ENCODE data around the gene NNAT. TPM values are rescaled to one million over a fixed set of nuclear protein-coding genes. Genes with fewer than 3 reads are reported as not detected.

NNAT gene
- total and polyA plus RNA-seq, 2 experiments from 2014 or later, result 0.90 TPM; not detected in 1

- 96 to 100% methylated on average over 4 of the region's 4 CpGs for WGBS, 2 experiments (ENCODE audit: low coverage in 1 of 2, low lambda C conversion rate in 2 of 2, missing lambda C conversion rate in 2 of 2)
- no peaks in the 10 kb centered on the region for H3K27me3 ChIP-seq (replicated peaks; ENCODE audit: insufficient read depth)
- no peak overlapping the region for H3K27ac ChIP-seq
- H3K9ac ChIP-seq, result no peak overlapping the region
- H3K9me2 ChIP-seq (ENCODE audit: insufficient read depth), result no peaks in the 10 kb centered on the region
- H3K4me1 ChIP-seq (ENCODE audit: insufficient read depth), result peaks cover 29% of the 10 kb centered on the region
- H2AFZ ChIP-seq, result no peak overlapping the region
- in situ Hi-C loops (cut with MboI), result loop anchor here (10.0 kb wide), 1 partner anchor 121 kb away; no protein-coding TSS in a partner anchor
- H3K79me2 ChIP-seq (ENCODE audit: insufficient read depth), result peaks cover 90% of the 10 kb centered on the region
- no peaks in the 10 kb centered on the region for H3K9me3 ChIP-seq (ENCODE audit: low read depth)
- no peak overlapping the region for H3K4me2 ChIP-seq (ENCODE audit: unreplicated experiment)
- peaks cover 34% of the 10 kb centered on the region; the same call in 1 of the 2 replicates for H3K36me3 ChIP-seq (ENCODE audit: low read depth)
- peaks cover 19% of the 10 kb centered on the region; the same call in 1 of the 2 replicates for H4K20me1 ChIP-seq (ENCODE audit: insufficient read depth)
- DNase-seq, result no peak
- peaks cover 21% of the 10 kb centered on the region for H3F3A ChIP-seq (ENCODE audit: insufficient read depth)
- no peak overlapping the region for H3K4me3 ChIP-seq
- TF ChIP-seq EZH2 (IDR thresholded peaks at IDR 0.05; ENCODE audit: insufficient read depth, poor library complexity, severe bottlenecking) (no peak), EZH2phosphoT487 (IDR thresholded peaks at IDR 0.05; ENCODE audit: insufficient read depth, low read depth) (no peak)
These were observed 5.2 kb upstream of the NNAT start for GRCh38 chr20:37515876-37516275.

- Histone ChIP-seq H3K9me2 (ENCODE audit: insufficient read depth) (no peaks in the 10 kb centered on the region), H3K27ac (no peak overlapping the region), H3K4me1 (ENCODE audit: insufficient read depth) (peaks cover 19% of the 10 kb centered on the region), H3K4me2 (ENCODE audit: unreplicated experiment) (no peak overlapping the region), H3K9ac (no peak overlapping the region), H3K4me3 (no peak overlapping the region), H2AFZ (no peak overlapping the region), H3K79me2 (ENCODE audit: insufficient read depth) (peaks cover 96% of the 10 kb centered on the region), H4K20me1 (ENCODE audit: insufficient read depth) (peaks cover 15% of the 10 kb centered on the region; the same call in 1 of the 2 replicates), H3K27me3 (replicated peaks; ENCODE audit: insufficient read depth) (no peaks in the 10 kb centered on the region), H3F3A (ENCODE audit: insufficient read depth) (peaks cover 18% of the 10 kb centered on the region), H3K9me3 (ENCODE audit: low read depth) (no peaks in the 10 kb centered on the region), H3K36me3 (ENCODE audit: low read depth) (peaks cover 34% of the 10 kb centered on the region; the same call in 1 of the 2 replicates)
- no peak for TF ChIP-seq EZH2 (IDR thresholded peaks at IDR 0.05; ENCODE audit: insufficient read depth, poor library complexity, severe bottlenecking)
- TF ChIP-seq EZH2phosphoT487 (IDR thresholded peaks at IDR 0.05; ENCODE audit: insufficient read depth, low read depth), result no peak
- in situ Hi-C loops (cut with MboI), result loop anchor here (10.0 kb wide), 1 partner anchor 122 kb away; no protein-coding TSS in a partner anchor
- WGBS, 2 experiments (ENCODE audit: low coverage in 1 of 2, low lambda C conversion rate in 2 of 2, missing lambda C conversion rate in 2 of 2), result 75 to 76% methylated on average over 13 of the region's 13 CpGs
- no peak for DNase-seq
These were observed 4.0 kb upstream of the NNAT start for GRCh38 chr20:37516811-37517750.

DNA sequence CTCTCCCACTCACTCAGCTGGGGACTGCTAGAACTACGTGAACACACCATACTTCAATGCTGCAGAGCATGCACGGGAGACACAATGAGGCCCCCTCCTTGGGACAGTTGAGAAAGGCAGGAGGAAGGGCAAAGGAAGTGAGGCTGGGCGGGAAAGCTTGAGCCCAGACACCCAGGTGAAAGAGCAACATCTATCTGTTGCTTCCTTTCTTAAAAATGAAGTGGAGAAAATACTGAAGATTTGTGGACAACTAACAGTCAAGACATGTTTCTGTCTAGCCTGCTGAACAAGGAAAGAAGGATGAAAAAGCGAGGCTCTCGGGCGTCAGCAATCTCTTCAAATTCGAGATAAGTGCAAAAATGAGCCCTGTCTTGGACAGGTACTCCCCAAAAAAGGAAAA, 3.0 kb upstream of the NNAT start:
- Histone ChIP-seq H3K27ac (no peak overlapping the region), H2AFZ (no peak overlapping the region), H3K79me2 (ENCODE audit: insufficient read depth) (peaks cover 98% of the 10 kb centered on the region), H3K27me3 (replicated peaks; ENCODE audit: insufficient read depth) (no peaks in the 10 kb centered on the region), H3K4me1 (ENCODE audit: insufficient read depth) (peaks cover 9% of the 10 kb centered on the region), H3F3A (ENCODE audit: insufficient read depth) (peaks cover 9% of the 10 kb centered on the region; the same call in 1 of the 2 replicates), H3K9me3 (ENCODE audit: low read depth) (no peaks in the 10 kb centered on the region), H3K36me3 (ENCODE audit: low read depth) (peaks cover 29% of the 10 kb centered on the region; the same call in 1 of the 2 replicates), H3K4me2 (ENCODE audit: unreplicated experiment) (no peak overlapping the region), H4K20me1 (ENCODE audit: insufficient read depth) (peaks cover 15% of the 10 kb centered on the region; the same call in 1 of the 2 replicates), H3K9ac (no peak overlapping the region), H3K4me3 (no peak overlapping the region), H3K9me2 (ENCODE audit: insufficient read depth) (no peaks in the 10 kb centered on the region)
- TF ChIP-seq EZH2 (IDR thresholded peaks at IDR 0.05; ENCODE audit: insufficient read depth, poor library complexity, severe bottlenecking), result no peak
- DNase-seq, result no peak
- in situ Hi-C loops (cut with MboI), result loop anchor here (10.0 kb wide), 1 partner anchor 123 kb away; no protein-coding TSS in a partner anchor
- WGBS, 2 experiments (ENCODE audit: low coverage in 1 of 2, low lambda C conversion rate in 2 of 2, missing lambda C conversion rate in 2 of 2), result 88 to 90% methylated on average over 7 of the region's 7 CpGs

DNA sequence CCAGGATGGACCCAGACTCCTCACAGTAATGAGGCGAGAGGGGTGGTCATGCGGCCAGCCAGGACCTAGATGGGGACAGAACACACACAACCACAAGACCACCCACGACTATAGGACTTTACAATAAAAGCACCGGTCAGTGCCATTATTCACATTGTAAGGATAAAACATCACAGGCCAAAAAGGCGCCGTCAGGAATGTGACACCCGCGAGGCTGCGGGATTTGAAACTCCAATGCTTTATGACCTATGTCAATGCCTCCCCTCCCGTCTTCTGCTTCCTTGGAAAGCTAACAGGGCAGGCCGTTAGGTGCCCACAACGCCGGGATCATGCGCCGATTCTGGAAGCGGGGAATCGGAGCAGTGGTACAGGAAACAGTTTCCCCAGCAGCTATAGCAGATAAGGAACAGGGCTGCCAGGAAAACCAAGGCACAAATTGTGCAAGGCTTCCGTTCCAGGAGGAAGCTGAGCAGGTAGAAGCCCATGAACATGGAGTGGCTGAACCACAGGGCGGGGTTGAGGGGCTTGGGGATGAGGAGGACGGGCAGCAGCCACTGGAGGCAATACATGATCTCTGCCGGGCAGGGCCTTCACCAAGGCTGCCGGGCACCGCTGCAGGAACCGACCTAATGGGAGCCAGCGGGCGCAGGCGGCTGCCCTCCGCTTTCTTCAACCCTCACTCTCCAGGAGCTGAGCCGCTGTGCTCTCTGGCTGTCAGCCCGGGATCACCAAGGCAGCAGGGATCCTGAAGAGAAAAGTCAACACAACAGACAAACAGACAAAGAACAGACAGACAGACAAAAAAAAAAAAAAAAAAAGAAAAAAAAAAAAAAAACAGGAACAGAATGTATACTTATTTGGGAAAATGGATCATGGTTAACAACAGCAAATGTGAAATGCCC, 2.2 kb upstream of the NNAT start:
- Histone ChIP-seq H4K20me1 (ENCODE audit: insufficient read depth) (peaks cover 13% of the 10 kb centered on the region; the same call in 1 of the 2 replicates), H3K27me3 (replicated peaks; ENCODE audit: insufficient read depth) (no peaks in the 10 kb centered on the region), H3K4me3 (no peak overlapping the region), H3K36me3 (ENCODE audit: low read depth) (peaks cover 21% of the 10 kb centered on the region; the same call in 1 of the 2 replicates), H3K4me1 (ENCODE audit: insufficient read depth) (peaks cover 1% of the 10 kb centered on the region; the same call in 1 of the 2 replicates), H3K27ac (no peak overlapping the region), H3F3A (ENCODE audit: insufficient read depth) (peaks cover under 1% of the 10 kb centered on the region; the same call in 1 of the 2 replicates), H3K9me2 (ENCODE audit: insufficient read depth) (no peaks in the 10 kb centered on the region), H3K4me2 (ENCODE audit: unreplicated experiment) (no peak overlapping the region), H3K79me2 (ENCODE audit: insufficient read depth) (peaks cover 98% of the 10 kb centered on the region), H2AFZ (no peak overlapping the region), H3K9ac (no peak overlapping the region), H3K9me3 (ENCODE audit: low read depth) (no peaks in the 10 kb centered on the region)
- no peak for TF ChIP-seq EZH2 (IDR thresholded peaks at IDR 0.05; ENCODE audit: insufficient read depth, poor library complexity, severe bottlenecking)
- TF ChIP-seq EZH2phosphoT487 (IDR thresholded peaks at IDR 0.05; ENCODE audit: insufficient read depth, low read depth), result no peak
- 85 to 89% methylated on average over 29 to 30 of the region's 30 CpGs for WGBS, 2 experiments (ENCODE audit: low coverage in 1 of 2, low lambda C conversion rate in 2 of 2, missing lambda C conversion rate in 2 of 2)
- in situ Hi-C loops (cut with MboI), result loop anchor here (10.0 kb wide), 1 partner anchor 124 kb away; no protein-coding TSS in a partner anchor
- DNase-seq, result no peak

All from GM23248 (cell line).